D721Med (cell line): Measurements from ENCODE around the gene PON3.

Experiments used
- DNase-seq: peaks from one replicate; pipeline ENCODE4 v3.0.0; 2011; ENCODE audit warnings: low spot score; ENCODE audit not compliant: insufficient read length
- FAIRE-seq: peaks from 2 replicates; lab custom pipeline; 2011; peaks lifted over from hg19 to GRCh38; lab: Jason Lieb, UNC
- CTCF ChIP-seq: IDR thresholded peaks from 2 replicates; pipeline ENCODE4 v1.5.1; 2012; ENCODE audit warnings: mild to moderate bottlenecking, control low read depth; ENCODE audit not compliant: insufficient read depth; ENCODE audit errors: missing control alignments

PON3 gene

GRCh38 chr7:95411666-95412065, 15.5 kb upstream of the PON3 start:
- no peak for TF ChIP-seq CTCF
- DNase-seq: no peak
- no peak for FAIRE-seq

GRCh38 chr7:95411036-95411435, 14.9 kb upstream of the PON3 start:
- no peak for TF ChIP-seq CTCF
- no peak for DNase-seq
- no peak for FAIRE-seq

- DNase-seq (no peak), FAIRE-seq (no peak)
- no peak for TF ChIP-seq CTCF
Measured at GRCh38 chr7:95407751-95408150, 11.6 kb upstream of the PON3 start.

GRCh38 chr7:95405800-95406199, 9.6 kb upstream of the PON3 start:
- no peak for FAIRE-seq
- no peak for TF ChIP-seq CTCF
- DNase-seq: no peak

GRCh38 chr7:95405208-95405607, 9.0 kb upstream of the PON3 start:
- FAIRE-seq: no peak
- DNase-seq: no peak
- TF ChIP-seq CTCF: no peak

GRCh38 chr7:95404316-95404865, 8.2 kb upstream of the PON3 start:
- DNase-seq (no peak), FAIRE-seq (no peak)
- no peak for TF ChIP-seq CTCF

- FAIRE-seq (no peak), DNase-seq (no peak)
- TF ChIP-seq CTCF: no peak
Measured at GRCh38 chr7:95398155-95398940, 2.2 kb upstream of the PON3 start.
